GM12873 (cell line): ENCODE measurements around the gene KLHL30.

Experiments
- CTCF ChIP-seq: IDR thresholded peaks from 2 replicates; pipeline ENCODE4 v1.5.1; 2012; ENCODE audit warnings: low read depth, mild to moderate bottlenecking, moderate library complexity, low read length, control low read depth; ENCODE audit not compliant: insufficient read depth; ENCODE audit errors: missing control alignments

Gene KLHL30

DNA sequence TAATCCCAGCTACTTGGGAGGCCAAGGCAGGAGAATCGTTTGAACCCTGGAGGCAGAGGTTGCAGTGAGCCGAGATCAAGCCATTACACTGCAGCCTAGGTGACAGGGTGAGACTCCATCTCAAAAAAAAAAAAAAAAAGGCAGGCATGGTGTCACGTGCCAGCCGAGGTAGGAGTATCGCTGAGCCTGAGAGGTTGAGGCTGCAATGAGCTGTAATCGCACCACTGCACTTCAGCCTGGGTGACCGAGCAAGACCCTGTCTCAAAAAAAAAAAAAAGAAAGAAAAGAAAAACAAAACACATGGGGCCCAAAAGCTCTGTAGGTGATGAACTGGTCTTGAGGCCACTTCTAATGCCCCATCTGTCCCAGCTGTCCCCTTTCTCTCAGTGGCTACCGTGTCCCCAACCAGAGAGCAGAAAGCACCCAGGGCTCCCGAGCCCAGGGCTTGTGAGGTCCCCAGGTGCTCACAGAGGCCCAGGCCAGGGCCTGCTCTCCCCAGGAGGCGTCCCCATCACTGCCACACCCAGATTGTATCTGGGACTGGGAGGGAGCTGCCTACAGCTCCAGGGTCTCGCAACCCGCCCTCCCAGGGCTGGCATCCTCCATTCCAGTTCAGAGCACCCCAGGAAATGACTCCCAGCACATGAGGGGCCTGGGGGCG lies 8.5 kb downstream of the KLHL30 start:
- TF ChIP-seq CTCF, result no peak

- TF ChIP-seq CTCF, result no peak
Measured at GRCh38 chr2:238148981-238149380, 10.5 kb downstream of the KLHL30 start.

GRCh38 chr2:238149841-238150572 lies 11.5 kb downstream of the KLHL30 start:
- no peak for TF ChIP-seq CTCF

- TF ChIP-seq CTCF, result no peak
Measured at GRCh38 chr2:238150686-238151085, 12.2 kb downstream of the KLHL30 start.

- no peak for TF ChIP-seq CTCF
Measured at GRCh38 chr2:238151205-238151604, 12.7 kb downstream of the KLHL30 start.

DNA sequence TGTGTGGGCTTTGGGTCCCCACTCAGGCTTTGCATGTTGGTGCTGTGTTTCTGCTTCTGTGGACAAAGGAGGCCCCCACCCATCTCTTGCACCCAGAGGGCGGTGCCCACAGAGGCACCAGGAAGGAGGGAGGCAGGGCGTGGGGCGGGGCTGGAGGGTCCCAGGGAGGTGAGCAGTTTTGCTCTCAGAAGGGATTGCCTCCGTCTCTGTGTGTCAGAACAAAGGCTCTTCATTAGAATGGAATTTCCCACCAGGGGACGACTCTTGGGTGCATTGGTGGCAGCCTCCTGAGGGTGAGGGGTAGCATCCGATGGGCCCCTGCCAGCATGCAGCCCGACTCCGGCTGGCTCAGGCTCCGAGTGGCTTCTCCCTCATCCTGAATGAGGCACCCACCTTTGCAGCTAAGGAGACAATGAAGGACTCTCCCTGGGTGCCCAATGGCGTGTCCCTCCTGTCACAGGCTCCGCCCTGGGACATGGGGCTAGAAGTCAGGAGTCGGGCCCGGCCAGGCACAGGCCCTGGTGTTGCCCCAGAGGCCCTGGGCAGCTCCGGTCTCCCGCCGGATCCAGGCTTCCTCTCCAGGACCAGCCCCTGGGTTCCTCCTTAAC lies 13.3 kb downstream of the KLHL30 start:
- no peak for TF ChIP-seq CTCF

DNA sequence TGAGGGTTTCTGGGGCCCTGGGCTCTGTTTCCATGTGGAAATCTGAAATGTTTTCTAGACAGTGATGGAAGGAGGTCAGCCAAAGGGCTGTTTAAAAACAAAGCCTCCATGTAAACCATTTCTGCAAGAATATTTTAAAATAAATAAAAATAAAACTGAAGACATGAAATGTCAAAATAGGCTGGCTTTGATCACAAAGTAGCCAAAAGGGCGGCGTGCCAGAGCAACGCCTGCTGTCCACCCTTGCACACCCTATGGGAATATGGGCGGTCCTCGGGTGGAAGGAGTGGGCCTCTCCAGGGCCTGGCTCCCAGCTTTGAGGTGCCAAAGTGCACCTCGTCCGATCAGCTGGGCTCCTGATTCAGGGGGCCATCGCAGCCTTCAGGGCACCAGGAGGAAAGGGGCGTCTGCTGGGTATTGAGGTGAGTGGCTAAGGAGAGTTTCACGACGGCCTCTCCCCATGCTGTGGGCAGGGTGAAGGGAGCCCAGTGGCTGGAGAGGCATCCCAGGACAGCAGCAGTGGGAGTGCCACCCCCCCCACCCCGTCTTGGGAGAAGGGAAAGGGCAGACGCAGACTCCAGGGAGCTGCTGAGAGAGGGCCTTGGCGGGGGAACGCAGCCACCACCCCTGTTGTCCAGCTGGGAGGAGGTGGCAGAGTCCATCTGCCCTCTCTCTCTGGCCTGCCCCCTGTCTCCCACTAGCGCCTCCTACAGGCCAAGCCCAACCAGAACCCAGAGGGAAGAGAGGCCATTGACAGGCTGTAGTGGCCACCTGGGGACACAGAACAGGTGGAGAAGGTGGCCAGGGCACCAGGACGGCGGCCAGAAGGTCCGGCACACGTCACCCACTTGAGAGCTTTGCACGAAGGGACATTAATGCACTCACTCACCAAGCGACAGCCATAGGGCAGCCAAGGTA lies 14.6 kb downstream of the KLHL30 start:
- TF ChIP-seq CTCF, result peak; percentile 41
